IMR-90 (cell line): Measurements from ENCODE around the gene TXNRD1. TPM values are rescaled to one million over a fixed set of nuclear protein-coding genes. Genes with fewer than 3 reads are reported as not detected.

ENCODE experiments used
- ATAC-seq: fragments of 200-7000 bp; cut with Tn5 transposase; 2 replicates; pipeline ENCODE4 v1.9.1; 2020; ENCODE audit warnings: low read depth, mild to moderate bottlenecking, moderate library complexity
- BruUV-seq: library from RNA; stranded (reverse); fragments of 400-500 nt; replicated peaks from 2 replicates; lab custom pipeline; 2021; lab: Mats Ljungman, UMichigan
- CTCF ChIA-PET: fragments of 300-600 bp; formaldehyde crosslinking; extraction: SDS; loops from one replicate; lab custom pipeline; 2021; ENCODE audit warnings: antibody characterized with exemption; lab: Yijun Ruan, JAX
- POLR2A ChIA-PET: fragments of 300-600 bp; sonication (Branson Sonifier 250); formaldehyde crosslinking; loops from one replicate; lab custom pipeline; 2022; ENCODE audit warnings: antibody characterized with exemption; ENCODE audit not compliant: unreplicated experiment; lab: Charles Lee
- DNase-seq: peaks from one replicate; pipeline ENCODE4 v3.0.0; 2013
- H2AFZ ChIP-seq: replicated peaks from 2 replicates; pipeline ENCODE3; 2013; ENCODE audit warnings: low read length, mild to moderate bottlenecking; ENCODE audit not compliant: poor library complexity
- H2AK5ac ChIP-seq: 2 replicates; pipeline ENCODE4 v1.6.1; 2013; ENCODE audit warnings: low read depth, low read length, inconsistent platforms
- H2AK9ac ChIP-seq: replicated peaks from 2 replicates; pipeline ENCODE3; 2013; ENCODE audit warnings: mild to moderate bottlenecking, low read depth, low read length, moderate library complexity; ENCODE audit not compliant: poor library complexity
- H2BK120ac ChIP-seq: 2 replicates; pipeline ENCODE4 v1.6.1; 2013; ENCODE audit warnings: low read depth, low read length, inconsistent platforms
- H2BK15ac ChIP-seq: 3 replicates; pipeline ENCODE4 v1.6.1; 2013; ENCODE audit warnings: low read depth, low read length, inconsistent platforms
- H2BK20ac ChIP-seq: 2 replicates; pipeline ENCODE4 v1.6.1; 2013; ENCODE audit warnings: low read depth, mild to moderate bottlenecking, inconsistent platforms, low read length, moderate library complexity
- H2BK5ac ChIP-seq: 2 replicates; pipeline ENCODE4 v1.6.1; 2013; ENCODE audit warnings: mild to moderate bottlenecking, low read depth, low read length, inconsistent platforms; ENCODE audit not compliant: poor library complexity, severe bottlenecking
- H3K14ac ChIP-seq: replicated peaks from 2 replicates; pipeline ENCODE4 v1.6.1; 2013; ENCODE audit warnings: low read depth, low read length, inconsistent platforms
- H3K18ac ChIP-seq: 2 replicates; pipeline ENCODE4 v1.6.1; 2013; ENCODE audit warnings: low read depth, low read length, control low read depth
- H3K23ac ChIP-seq: 2 replicates; pipeline ENCODE4 v1.6.1; 2013; ENCODE audit warnings: low read depth, low read length, inconsistent platforms
- H3K27ac ChIP-seq: 2 replicates; pipeline ENCODE4 v1.5.1; 2013; ENCODE audit warnings: mild to moderate bottlenecking, control low read depth, low read length; ENCODE audit not compliant: insufficient read depth
- H3K27me3 ChIP-seq: 2 replicates; pipeline ENCODE4 v1.6.1; 2013; ENCODE audit warnings: low read length; ENCODE audit not compliant: control insufficient read depth, insufficient read depth
- H3K36me3 ChIP-seq: 2 replicates; pipeline ENCODE4 v1.6.1; 2013; ENCODE audit warnings: low read length, mixed read lengths; ENCODE audit not compliant: control insufficient read depth, insufficient read depth
- H3K4ac ChIP-seq: 2 replicates; pipeline ENCODE4 v1.6.1; 2013; ENCODE audit warnings: low read depth, low read length, inconsistent platforms
- H3K4me1 ChIP-seq: 2 replicates; pipeline ENCODE4 v1.6.1; 2013; ENCODE audit warnings: low read length, mixed read lengths; ENCODE audit not compliant: control insufficient read depth, insufficient read depth
- H3K4me2 ChIP-seq: 2 replicates; pipeline ENCODE4 v1.6.1; 2013; ENCODE audit warnings: low read depth, mild to moderate bottlenecking, control low read depth, low read length, moderate library complexity
- H3K4me3 ChIP-seq: 2 replicates; pipeline ENCODE4 v1.5.1; 2013; ENCODE audit warnings: low read depth, mild to moderate bottlenecking, control low read depth, low read length, moderate library complexity; ENCODE audit not compliant: insufficient read depth
- H3K56ac ChIP-seq: 2 replicates; pipeline ENCODE4 v1.6.1; 2013; ENCODE audit warnings: low read length, inconsistent platforms; ENCODE audit not compliant: insufficient read depth; ENCODE audit errors: extremely low read depth
- H3K79me1 ChIP-seq, 2 experiments: 2 replicates each; pipeline ENCODE4 v1.6.1; 2013; ENCODE audit warnings: low read length in 2 of 2, inconsistent platforms in 1 of 2, low read depth in 1 of 2
- H3K9ac ChIP-seq: 2 replicates; pipeline ENCODE4 v1.6.1; 2013; ENCODE audit warnings: low read depth, low read length, control low read depth
- H3K9me1 ChIP-seq: 2 replicates; pipeline ENCODE4 v1.6.1; 2013; ENCODE audit warnings: low read length, inconsistent platforms; ENCODE audit not compliant: insufficient read depth
- H3K9me3 ChIP-seq: 2 replicates; pipeline ENCODE4 v1.6.1; 2013; ENCODE audit warnings: low read length; ENCODE audit not compliant: control insufficient read depth, insufficient read depth
- H4K20me1 ChIP-seq: 2 replicates; pipeline ENCODE4 v1.6.1; 2013; ENCODE audit warnings: low read length, inconsistent platforms; ENCODE audit not compliant: insufficient read depth
- H4K5ac ChIP-seq: 2 replicates; pipeline ENCODE4 v1.6.1; 2013; ENCODE audit warnings: mild to moderate bottlenecking, low read depth, low read length, control low read depth
- H4K8ac ChIP-seq, 2 experiments: 2 replicates each; pipeline ENCODE4 v1.6.1; 2013; ENCODE audit warnings: low read depth in 2 of 2, low read length in 2 of 2, control low read depth in 1 of 2, inconsistent platforms in 1 of 2
- H4K91ac ChIP-seq: 2 replicates; pipeline ENCODE4 v1.6.1; 2013; ENCODE audit warnings: low read depth, low read length, inconsistent platforms; ENCODE audit not compliant: insufficient read depth
- BHLHE40 ChIP-seq: fragments of 150-350 bp; IDR thresholded peaks from 2 replicates; pipeline ENCODE4 v1.6.1; 2016; ENCODE audit warnings: mild to moderate bottlenecking, low read depth, low read length
- CEBPB ChIP-seq: IDR thresholded peaks from 2 replicates; pipeline ENCODE4 v1.6.1; 2012; ENCODE audit warnings: low read depth, low read length, improper control_type of control experiment
- CHD1 ChIP-seq: IDR thresholded peaks from 2 replicates; pipeline ENCODE4 v1.6.1; 2012; ENCODE audit warnings: low read depth, low read length, improper control_type of control experiment
- FOS ChIP-seq: fragments of 150-350 bp; IDR thresholded peaks from 2 replicates; pipeline ENCODE4 v1.6.1; 2016; ENCODE audit warnings: low read depth, low read length
- MAFK ChIP-seq: IDR thresholded peaks from 2 replicates; pipeline ENCODE4 v1.6.1; 2012; ENCODE audit warnings: low read depth, low read length, improper control_type of control experiment
- MAZ ChIP-seq: IDR thresholded peaks from 2 replicates; pipeline ENCODE4 v1.6.1; 2012; ENCODE audit warnings: low read depth, mild to moderate bottlenecking, low read length, improper control_type of control experiment, moderate library complexity, borderline replicate concordance
- MXI1 ChIP-seq: IDR thresholded peaks from 2 replicates; pipeline ENCODE4 v1.6.1; 2012; ENCODE audit warnings: low read depth, mild to moderate bottlenecking, low read length, moderate library complexity, borderline replicate concordance
- NFE2L2 ChIP-seq: fragments of 150-350 bp; IDR thresholded peaks from 2 replicates; pipeline ENCODE4 v1.6.1; 2016; ENCODE audit warnings: low read depth, mild to moderate bottlenecking, low read length
- POLR2A ChIP-seq: IDR thresholded peaks from 2 replicates; pipeline ENCODE4 v1.6.1; 2012; ENCODE audit warnings: mild to moderate bottlenecking, low read depth, low read length
- RAD21 ChIP-seq: IDR thresholded peaks from 2 replicates; pipeline ENCODE4 v1.6.1; 2012; ENCODE audit warnings: low read length, improper control_type of control experiment
- RCOR1 ChIP-seq: IDR thresholded peaks from 2 replicates; pipeline ENCODE4 v1.6.1; 2012; ENCODE audit warnings: mild to moderate bottlenecking, low read length, improper control_type of control experiment; ENCODE audit not compliant: insufficient replicate concordance
- RFX5 ChIP-seq: IDR thresholded peaks from 2 replicates; pipeline ENCODE4 v1.8.0; 2012; ENCODE audit warnings: low read depth, mild to moderate bottlenecking, low read length, moderate library complexity
- SMC3 ChIP-seq: fragments of 150-350 bp; IDR thresholded peaks from 2 replicates; pipeline ENCODE4 v1.6.1; 2016; ENCODE audit warnings: low read depth, mild to moderate bottlenecking, antibody characterized with exemption, low read length, moderate library complexity
- WGBS, 2 experiments: methylation state at CpG; one replicate each; pipeline versions ENCODE4 v1.1.5 to v1.1.7; 2013; ENCODE audit warnings: missing lambda C conversion rate in 2 of 2; ENCODE audit not compliant: insufficient read length in 1 of 2; ENCODE audit errors: extremely low coverage in 2 of 2; 5-methylcytosine and 5-hydroxymethylcytosine counted together
- dilution Hi-C: fragments of 300-500 bp; cut with HindIII; formaldehyde crosslinking; loops from one replicate; pipeline ENCODE4 v1.14.3; 2018; ENCODE audit warnings: low sequenced_read_pairs; ENCODE audit not compliant: unreplicated experiment
- in situ Hi-C: fragments of 300-500 bp; cut with MboI; formaldehyde crosslinking; loops from 3 replicates; pipeline ENCODE4 v1.14.3; 2019; ENCODE audit warnings: low sequenced_read_pairs, inconsistent platforms, mixed read lengths
- intact Hi-C: fragments of 100-400 bp; cut with micrococcal nuclease; formaldehyde crosslinking; loops from 2 replicates; pipeline ENCODE4 v1.10.0; 2022
- polyA plus RNA-seq, 3 experiments: library from polyadenylated mRNA; depleted of rRNA; stranded (reverse); fragments of >200 nt; gene quantifications; 2 replicates each; pipeline ENCODE4 v1.2.3, GENCODE V29; 2012; ENCODE audit warnings: low replicate concordance in 1 of 3
- total RNA-seq: library from RNA; depleted of rRNA; stranded (reverse); fragments of >200 nt; gene quantifications from 2 replicates; pipeline ENCODE4 v1.2.3, GENCODE V29; 2012
- TF ChIP-seq, protein P1 (sequence below): fragments of 150-350 bp; IDR thresholded peaks from 2 replicates; pipeline ENCODE4 v1.6.1; 2016; ENCODE audit warnings: low read depth, mild to moderate bottlenecking, low read length, moderate library complexity, borderline replicate concordance
- TF ChIP-seq, protein P2 (sequence below): fragments of 150-350 bp; IDR thresholded peaks from 2 replicates; pipeline ENCODE4 v1.6.1; 2017; ENCODE audit warnings: mild to moderate bottlenecking, antibody characterized with exemption, low read length, low read depth
- TF ChIP-seq, protein P3 (sequence below): conservative IDR thresholded peaks from 2 replicates; pipeline ENCODE4 v1.5.1; 2012; ENCODE audit warnings: mild to moderate bottlenecking, low read depth, low read length, improper control_type of control experiment

Gene TXNRD1
- total and polyA plus RNA-seq, 2 of the 4 experiments (the other 2 are of a cell fraction) = 379 to 582 TPM

DNA sequence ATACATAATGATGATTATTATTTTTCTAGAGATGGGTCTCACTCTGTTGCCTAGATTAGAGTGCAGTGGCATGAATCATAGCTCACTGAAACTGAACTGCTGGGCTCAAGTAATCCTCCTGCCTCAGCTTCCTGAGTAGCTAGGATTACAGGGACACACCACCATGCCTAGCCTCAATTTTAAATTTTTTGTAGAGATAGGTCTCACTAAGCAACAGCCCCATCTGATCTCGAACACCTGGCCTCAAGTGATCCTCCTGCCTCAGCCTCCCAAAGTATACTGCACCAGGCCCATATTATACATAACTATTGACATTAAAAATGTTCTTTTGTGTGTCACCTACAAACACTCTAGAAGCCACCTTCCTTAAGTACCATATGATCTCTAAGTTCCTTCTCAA lies 3.4 kb downstream of the TXNRD1 start:
- H3K18ac ChIP-seq = peak overlapping the region; percentile 98
- in situ Hi-C loops = loop anchor here (5.0 kb wide), 1 partner anchor 68 kb away; no protein-coding TSS in a partner anchor
- H4K20me1 ChIP-seq = no peaks in the 10 kb centered on the region
- H3K9me3 ChIP-seq = no peaks in the 10 kb centered on the region
- H3K36me3 ChIP-seq = no peaks in the 10 kb centered on the region
- ChIA-PET CTCF (no interaction called here), POLR2A (interaction anchor here (1.0 to 3.1 kb wide), 2 partner anchors 69 to 73 kb away, joined by 5 to 28 read pairs; no protein-coding TSS in a partner anchor)
- H3K9ac ChIP-seq = peak overlapping the region; percentile 83
- intact Hi-C loops = loop anchor here (1.0 to 5.0 kb wide), 2 partner anchors 67 to 138 kb away; no protein-coding TSS in a partner anchor
- 67% methylated on average over 1 of the region's 1 CpG; no CpG with 5 or more reads in 1 of the 2 experiments for WGBS, 2 experiments
- no TSS peak for BruUV-seq
- dilution Hi-C loops = no loop called here
- H2BK20ac ChIP-seq = peak overlapping the region; percentile 99
- peak overlapping the region; percentile 95 for H4K91ac ChIP-seq
- peak overlapping the region; percentile 84 for H2BK15ac ChIP-seq
- DNase-seq = peak; percentile 74
- no peaks in the 10 kb centered on the region for H3K27me3 ChIP-seq
- H3K4me3 ChIP-seq = no peak overlapping the region
- H2BK5ac ChIP-seq = peak overlapping the region; percentile 100
- H3K14ac ChIP-seq = peak overlapping the region; percentile 95
- peak overlapping the region; percentile 52 to 98 for H4K8ac ChIP-seq
- no peak overlapping the region for H2AFZ ChIP-seq
- peak overlapping the region; percentile 97 for H3K23ac ChIP-seq
- H3K56ac ChIP-seq = peak overlapping the region; percentile 96
- H3K27ac ChIP-seq = peak overlapping the region; percentile 100
- peak overlapping the region; percentile 98 for H2BK120ac ChIP-seq
- peak overlapping the region; percentile 95 for H4K5ac ChIP-seq
- peak overlapping the region; percentile 97 for H3K4ac ChIP-seq
- peaks cover 20 to 40% of the 10 kb centered on the region in 2 experiments for H3K79me1 ChIP-seq
- ATAC-seq = peak; percentile 38
- peaks cover 14% of the 10 kb centered on the region for H3K9me1 ChIP-seq
- H2AK9ac ChIP-seq = peak overlapping the region; percentile 87
- TF ChIP-seq CEBPB = no peak
- TF ChIP-seq FOS = no peak
- TF ChIP-seq RFX5 = no peak
- TF ChIP-seq MAFK = no peak
- TF ChIP-seq BHLHE40 = no peak
- TF ChIP-seq SMC3 = no peak
- TF ChIP-seq POLR2A = no peak; the same call in 1 of the 2 replicates
- TF ChIP-seq, protein P1, sequence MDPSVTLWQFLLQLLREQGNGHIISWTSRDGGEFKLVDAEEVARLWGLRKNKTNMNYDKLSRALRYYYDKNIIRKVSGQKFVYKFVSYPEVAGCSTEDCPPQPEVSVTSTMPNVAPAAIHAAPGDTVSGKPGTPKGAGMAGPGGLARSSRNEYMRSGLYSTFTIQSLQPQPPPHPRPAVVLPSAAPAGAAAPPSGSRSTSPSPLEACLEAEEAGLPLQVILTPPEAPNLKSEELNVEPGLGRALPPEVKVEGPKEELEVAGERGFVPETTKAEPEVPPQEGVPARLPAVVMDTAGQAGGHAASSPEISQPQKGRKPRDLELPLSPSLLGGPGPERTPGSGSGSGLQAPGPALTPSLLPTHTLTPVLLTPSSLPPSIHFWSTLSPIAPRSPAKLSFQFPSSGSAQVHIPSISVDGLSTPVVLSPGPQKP = no peak
- no peak for TF ChIP-seq RCOR1
- TF ChIP-seq, protein P2, sequence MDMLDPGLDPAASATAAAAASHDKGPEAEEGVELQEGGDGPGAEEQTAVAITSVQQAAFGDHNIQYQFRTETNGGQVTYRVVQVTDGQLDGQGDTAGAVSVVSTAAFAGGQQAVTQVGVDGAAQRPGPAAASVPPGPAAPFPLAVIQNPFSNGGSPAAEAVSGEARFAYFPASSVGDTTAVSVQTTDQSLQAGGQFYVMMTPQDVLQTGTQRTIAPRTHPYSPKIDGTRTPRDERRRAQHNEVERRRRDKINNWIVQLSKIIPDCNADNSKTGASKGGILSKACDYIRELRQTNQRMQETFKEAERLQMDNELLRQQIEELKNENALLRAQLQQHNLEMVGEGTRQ = no peak
- TF ChIP-seq CHD1 = no peak
- no peak for TF ChIP-seq MXI1
- TF ChIP-seq, protein P3, sequence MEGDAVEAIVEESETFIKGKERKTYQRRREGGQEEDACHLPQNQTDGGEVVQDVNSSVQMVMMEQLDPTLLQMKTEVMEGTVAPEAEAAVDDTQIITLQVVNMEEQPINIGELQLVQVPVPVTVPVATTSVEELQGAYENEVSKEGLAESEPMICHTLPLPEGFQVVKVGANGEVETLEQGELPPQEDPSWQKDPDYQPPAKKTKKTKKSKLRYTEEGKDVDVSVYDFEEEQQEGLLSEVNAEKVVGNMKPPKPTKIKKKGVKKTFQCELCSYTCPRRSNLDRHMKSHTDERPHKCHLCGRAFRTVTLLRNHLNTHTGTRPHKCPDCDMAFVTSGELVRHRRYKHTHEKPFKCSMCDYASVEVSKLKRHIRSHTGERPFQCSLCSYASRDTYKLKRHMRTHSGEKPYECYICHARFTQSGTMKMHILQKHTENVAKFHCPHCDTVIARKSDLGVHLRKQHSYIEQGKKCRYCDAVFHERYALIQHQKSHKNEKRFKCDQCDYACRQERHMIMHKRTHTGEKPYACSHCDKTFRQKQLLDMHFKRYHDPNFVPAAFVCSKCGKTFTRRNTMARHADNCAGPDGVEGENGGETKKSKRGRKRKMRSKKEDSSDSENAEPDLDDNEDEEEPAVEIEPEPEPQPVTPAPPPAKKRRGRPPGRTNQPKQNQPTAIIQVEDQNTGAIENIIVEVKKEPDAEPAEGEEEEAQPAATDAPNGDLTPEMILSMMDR = no peak
- TF ChIP-seq RAD21 = no peak
- TF ChIP-seq NFE2L2 = no peak
- TF ChIP-seq MAZ = no peak
- H3K4me1 ChIP-seq = peaks cover 20% of the 10 kb centered on the region
- peak overlapping the region; percentile 91 for H2AK5ac ChIP-seq
- H3K4me2 ChIP-seq = peak overlapping the region; percentile 55
